ENCODE data around the gene PDS5B.

GRCh38 chr13:32737679-32738078 is 151.4 kb downstream of the PDS5B start:
- TF ChIP-seq EP300 (IDR thresholded peaks at IDR 0.05) (no peak), CTCF (IDR thresholded peaks at IDR 0.05) (no peak), POLR2A (IDR thresholded peaks at IDR 0.05) (no peak)

All from tibial nerve (tissue), 4 donors.